ENCODE results near the gene NEURL1.
"Not testable (repeated sequence)": the region's sequence is repeated elsewhere in the genome, so short reads cannot be mapped to it uniquely, and the experiment has no call there.

NEURL1 gene

GRCh38 chr10:103632247-103632642 is 138.7 kb downstream of the NEURL1 start:
- no peak for DNase-seq

- DNase-seq, result not testable (repeated sequence)
Observed at GRCh38 chr10:103632871-103633270, 139.4 kb downstream of the NEURL1 start.

GRCh38 chr10:103633846-103634245 is 140.3 kb downstream of the NEURL1 start:
- no peak for DNase-seq

- no peak for DNase-seq
Observed at GRCh38 chr10:103635580-103635979, 142.1 kb downstream of the NEURL1 start.

GRCh38 chr10:103636492-103636891 is 143.0 kb downstream of the NEURL1 start:
- DNase-seq, result no peak

- no peak for DNase-seq
Observed at GRCh38 chr10:103637011-103637410, 143.5 kb downstream of the NEURL1 start.

GRCh38 chr10:103637927-103638557 is 144.5 kb downstream of the NEURL1 start:
- no peak for DNase-seq

GRCh38 chr10:103638948-103639347 is 145.4 kb downstream of the NEURL1 start:
- DNase-seq, result no peak

GRCh38 chr10:103640436-103641181 is 147.1 kb downstream of the NEURL1 start:
- DNase-seq, result no peak

GRCh38 chr10:103641326-103641725 is 147.8 kb downstream of the NEURL1 start:
- no peak for DNase-seq

All from NCI-H146 (cell line).